ENCODE data around the gene COL1A1. TPM values are rescaled to one million over a fixed set of nuclear protein-coding genes. Genes with fewer than 3 reads are reported as not detected.
A peak's percentile ranks its signal among the peaks of the same experiment; 100 is the strongest.

Gene COL1A1
- polyA plus RNA-seq, 1 of the 3 experiments (the other 2 are of a cell fraction), result 1,461 TPM

GRCh38 chr17:50177983-50178834 lies 23.2 kb downstream of the COL1A1 start:
- Histone ChIP-seq H3K79me2 (ENCODE audit: insufficient read depth) (no peaks in the 10 kb centered on the region), H3K4me1 (ENCODE audit: control insufficient read depth in 1 of 2, insufficient read depth in 2 of 2, low read depth in 1 of 2, low read length in 1 of 2) (peaks cover 29 to 52% of the 10 kb centered on the region in 2 experiments; a peak in 3 of 4 replicates), H3K36me3 (replicated peaks in 1 of 2; ENCODE audit: control insufficient read depth in 1 of 2, insufficient read depth in 2 of 2, low read length in 1 of 2) (no peaks in the 10 kb centered on the region), H3K9ac (peak overlapping the region; percentile 55; the same call in 1 of the 2 replicates), H3F3A (replicated peaks; ENCODE audit: insufficient read depth) (peaks cover 61% of the 10 kb centered on the region), H3K27me3 (ENCODE audit: insufficient read depth) (no peaks in the 10 kb centered on the region), H2AFZ (ENCODE audit: low read depth) (peak overlapping the region; percentile 11; the same call in 1 of the 2 replicates), H3K4me3 (ENCODE audit: low read depth in 2 of 2, low read length in 1 of 2) (peak overlapping the region in 1 of 2 experiments; percentile 15; a peak in 1 of 4 replicates), H3K4me2 (peak overlapping the region; percentile 68), H3K9me2 (no peaks in the 10 kb centered on the region), H4K20me1 (ENCODE audit: insufficient read depth) (peaks cover 17% of the 10 kb centered on the region), H3K9me3 (no peaks in the 10 kb centered on the region), H3K27ac (ENCODE audit: low read depth in 2 of 2, low read length in 1 of 2) (peak overlapping the region; percentile 94 to 100)
- 5% methylated on average over 16 of the region's 22 CpGs for WGBS (ENCODE audit: low lambda C conversion rate)
- CTCF ChIA-PET, result interaction anchor here (0.6 to 17.0 kb wide), 31 partner anchors 9 to 294 kb away, joined by 3 to 517 read pairs (median 6); partner anchors contain the start of genes COL1A1, PDK2, PPP1R9B and SGCA
- POLR2A ChIA-PET, result interaction anchor here (0.7 to 2.0 kb wide), 16 partner anchors 9 to 169 kb away, joined by 3 to 17 read pairs (median 4); partner anchors contain the start of genes PPP1R9B and SGCA
- peak; percentile 93 for DNase-seq
- TF ChIP-seq RAD21 (IDR thresholded peaks at IDR 0.05; ENCODE audit: low read length) (peak; percentile 53), ZBTB33 (IDR thresholded peaks at IDR 0.05; ENCODE audit: borderline replicate concordance, low read depth) (no peak), MXI1 (IDR thresholded peaks at IDR 0.05; ENCODE audit: low read depth, low read length) (peak; percentile 94), SIN3A (IDR thresholded peaks at IDR 0.05; ENCODE audit: borderline replicate concordance, low read depth, low read length) (peak; percentile 91), RCOR1 (IDR thresholded peaks at IDR 0.05; ENCODE audit: low read length) (0 out of 2 replicates have a peak, but pooled peaks have one; percentile 29), USF1 (IDR thresholded peaks at IDR 0.05; ENCODE audit: borderline replicate concordance, low read depth) (peak; percentile 80; the same call in 1 of the 2 replicates), SMC3 (IDR thresholded peaks at IDR 0.05; ENCODE audit: low read depth, low read length) (peak; percentile 48), FOSL2 (IDR thresholded peaks at IDR 0.05; ENCODE audit: borderline replicate concordance, low read depth) (peak; percentile 28; the same call in 1 of the 2 replicates), USF2 (IDR thresholded peaks at IDR 0.05; ENCODE audit: borderline replicate concordance, low read depth, low read length) (peak; percentile 38; the same call in 1 of the 2 replicates), TEAD4 (IDR thresholded peaks at IDR 0.05; ENCODE audit: borderline replicate concordance, insufficient read depth) (peak; percentile 18; the same call in 1 of the 2 replicates), EP300 (IDR thresholded peaks at IDR 0.05; ENCODE audit: borderline replicate concordance in 1 of 2, low read depth in 1 of 2, low read length in 1 of 2) (peak; percentile 27 to 36; a peak in 2 of 4 replicates), NFIC (IDR thresholded peaks at IDR 0.05; ENCODE audit: borderline replicate concordance) (peak; percentile 37; the same call in 1 of the 2 replicates), FOXM1 (IDR thresholded peaks at IDR 0.05; ENCODE audit: low read depth) (no peak), GABPA (IDR thresholded peaks at IDR 0.05; ENCODE audit: low read depth) (no peak), TAF1 (IDR thresholded peaks at IDR 0.05; ENCODE audit: borderline replicate concordance, low read depth, low read length) (0 out of 2 replicates have a peak, but pooled peaks have one; percentile 19), YY1 (IDR thresholded peaks at IDR 0.05; ENCODE audit: low read depth) (0 out of 2 replicates have a peak, but pooled peaks have one; percentile 52), PBX3 (IDR thresholded peaks at IDR 0.05) (peak; percentile 54), IRF3 (IDR thresholded peaks at IDR 0.05; ENCODE audit: low read depth, low read length) (no peak), MAX (IDR thresholded peaks at IDR 0.05; ENCODE audit: low read depth) (peak; percentile 98), RXRA (IDR thresholded peaks at IDR 0.05; ENCODE audit: borderline replicate concordance, low read depth) (no peak; the same call in 1 of the 2 replicates), POLR2AphosphoS5 (IDR thresholded peaks at IDR 0.05; ENCODE audit: low read depth, low read length) (0 out of 2 replicates have a peak, but pooled peaks have one; percentile 57), TCF12 (IDR thresholded peaks at IDR 0.05) (peak; percentile 57), CHD2 (IDR thresholded peaks at IDR 0.05; ENCODE audit: low read length, partially characterized antibody) (peak; percentile 9)
